Right lobe of liver (tissue), 4 donors: ENCODE results near the gene CDC45.

Experiments
- POLR2A ChIP-seq: fragments of 450-650 bp; IDR thresholded peaks from one replicate; pipeline ENCODE4 v1.6.1; 2017; ENCODE audit warnings: antibody characterized with exemption, mild to moderate bottlenecking
- TF ChIP-seq, protein P1 (sequence below), 4 donors: fragments of 200-600 bp in 3 of 4; fragments of 450-650 bp in 1 of 4; IDR thresholded peaks; one replicate each; pipeline versions ENCODE4 v1.5.1 to v1.8.0; 2016 to 2022; ENCODE audit warnings: antibody characterized with exemption in 4 of 4, mild to moderate bottlenecking in 2 of 4
- donor health status: DM: no; HTN: no; CAD: no.
- donor health status: DM: no; HTN: no; CAD: no.
- donor health status: DM: no; HTN: yes; CAD: no.

DNA sequence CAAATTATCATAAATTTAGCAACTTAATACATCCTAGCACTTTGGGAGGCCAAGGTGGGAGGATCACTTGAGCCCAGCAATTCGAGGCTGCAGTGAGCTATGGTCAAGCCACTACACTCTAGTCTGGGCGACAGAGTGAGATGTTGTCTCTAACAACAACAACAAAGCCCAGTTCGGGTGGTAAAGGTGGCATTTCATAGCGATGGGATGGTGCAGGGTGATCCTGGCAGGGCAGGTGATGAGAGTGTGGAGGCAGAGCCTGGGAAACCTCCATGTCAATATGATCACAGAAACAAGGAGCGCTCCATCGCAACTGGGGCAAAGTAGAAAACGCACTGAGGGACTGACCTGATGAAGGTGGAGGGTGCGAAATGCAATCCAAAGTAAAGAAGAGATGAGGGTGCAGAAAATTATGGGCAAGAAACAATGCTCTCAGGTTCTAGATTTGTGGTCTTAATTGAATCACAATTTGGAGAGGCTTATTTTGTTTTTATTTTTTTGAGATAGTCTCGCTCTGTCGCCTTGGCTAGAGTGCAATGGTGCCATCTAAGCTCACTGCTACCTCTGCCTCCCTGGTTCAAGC, 77.3 kb downstream of the CDC45 start:
- TF ChIP-seq, protein P1, sequence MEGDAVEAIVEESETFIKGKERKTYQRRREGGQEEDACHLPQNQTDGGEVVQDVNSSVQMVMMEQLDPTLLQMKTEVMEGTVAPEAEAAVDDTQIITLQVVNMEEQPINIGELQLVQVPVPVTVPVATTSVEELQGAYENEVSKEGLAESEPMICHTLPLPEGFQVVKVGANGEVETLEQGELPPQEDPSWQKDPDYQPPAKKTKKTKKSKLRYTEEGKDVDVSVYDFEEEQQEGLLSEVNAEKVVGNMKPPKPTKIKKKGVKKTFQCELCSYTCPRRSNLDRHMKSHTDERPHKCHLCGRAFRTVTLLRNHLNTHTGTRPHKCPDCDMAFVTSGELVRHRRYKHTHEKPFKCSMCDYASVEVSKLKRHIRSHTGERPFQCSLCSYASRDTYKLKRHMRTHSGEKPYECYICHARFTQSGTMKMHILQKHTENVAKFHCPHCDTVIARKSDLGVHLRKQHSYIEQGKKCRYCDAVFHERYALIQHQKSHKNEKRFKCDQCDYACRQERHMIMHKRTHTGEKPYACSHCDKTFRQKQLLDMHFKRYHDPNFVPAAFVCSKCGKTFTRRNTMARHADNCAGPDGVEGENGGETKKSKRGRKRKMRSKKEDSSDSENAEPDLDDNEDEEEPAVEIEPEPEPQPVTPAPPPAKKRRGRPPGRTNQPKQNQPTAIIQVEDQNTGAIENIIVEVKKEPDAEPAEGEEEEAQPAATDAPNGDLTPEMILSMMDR (IDR thresholded peaks at IDR 0.05): no peak
- TF ChIP-seq POLR2A: no peak
